Measurements from ENCODE around the gene SCAF11.
A peak's percentile ranks its signal among the peaks of the same experiment; 100 is the strongest.

SCAF11 gene

GRCh38 chr12:45977620-45978019 is 12.8 kb downstream of the SCAF11 start:
- no peak for DNase-seq

DNA sequence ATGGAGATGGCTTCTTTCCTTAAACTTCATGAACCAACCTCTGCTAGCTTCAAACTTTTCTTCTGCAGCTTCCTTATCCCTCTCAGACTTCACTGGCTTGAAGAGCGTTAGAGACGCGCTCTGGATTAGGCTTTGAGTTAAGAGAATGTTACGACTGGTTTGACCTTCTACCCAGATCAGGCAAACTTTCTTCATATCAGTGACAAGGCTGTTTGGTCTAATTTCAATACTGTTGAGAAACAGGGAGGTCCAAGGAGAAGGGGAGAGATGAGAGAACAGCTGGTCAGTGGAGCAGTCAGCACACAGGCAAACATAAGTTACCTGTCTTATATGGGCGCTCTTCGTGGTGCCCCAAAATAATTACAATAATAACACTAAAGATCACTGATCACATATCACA is 14.9 kb downstream of the SCAF11 start:
- no peak for DNase-seq

DNA sequence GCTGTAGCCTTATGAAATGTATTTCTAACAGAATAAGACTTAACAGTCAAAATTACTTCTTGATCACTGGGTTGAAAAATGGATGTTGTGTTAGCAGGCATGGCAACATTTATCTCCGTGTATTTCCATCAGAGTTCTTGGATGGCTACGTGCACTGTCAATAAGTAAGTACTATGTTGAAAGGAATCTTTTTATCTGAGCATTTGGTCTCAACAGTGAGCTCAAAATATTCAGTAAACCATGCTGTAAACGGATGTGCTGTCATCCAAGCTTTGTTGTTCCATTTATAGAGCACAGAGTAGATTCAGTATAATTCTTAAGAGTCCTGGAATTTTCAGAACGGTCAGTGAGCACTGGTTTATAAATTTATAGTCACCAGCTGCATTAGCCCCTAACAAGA is 15.5 kb downstream of the SCAF11 start:
- DNase-seq = no peak

GRCh38 chr12:45974171-45974719 is 16.1 kb downstream of the SCAF11 start:
- DNase-seq = no peak

- DNase-seq = no peak
Measured at GRCh38 chr12:45973526-45973925, 16.8 kb downstream of the SCAF11 start.

DNA sequence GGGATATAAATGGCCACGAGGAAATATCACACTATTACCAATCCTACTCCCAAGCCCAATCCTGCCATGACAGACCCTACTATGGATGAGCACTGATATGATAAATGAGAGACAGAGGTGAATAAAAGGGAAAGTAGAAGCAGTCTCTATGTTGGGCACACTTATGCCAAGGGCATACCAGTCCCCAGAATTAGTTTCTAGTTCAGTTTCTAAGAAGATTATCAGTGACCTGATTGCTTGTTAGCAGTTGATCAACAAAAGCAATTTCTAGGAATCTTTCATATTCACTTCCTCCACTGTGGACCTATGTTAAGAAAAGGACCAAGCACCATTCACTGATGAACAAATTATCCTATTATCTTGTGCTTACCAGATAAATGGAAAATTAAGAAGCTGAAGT is 20.0 kb downstream of the SCAF11 start:
- no peak for DNase-seq

- no peak for DNase-seq
Measured at GRCh38 chr12:45969084-45969483, 21.3 kb downstream of the SCAF11 start.

GRCh38 chr12:45966486-45966885 is 23.9 kb downstream of the SCAF11 start:
- DNase-seq = peak in 1 of 2 donors; percentile 11

DNA sequence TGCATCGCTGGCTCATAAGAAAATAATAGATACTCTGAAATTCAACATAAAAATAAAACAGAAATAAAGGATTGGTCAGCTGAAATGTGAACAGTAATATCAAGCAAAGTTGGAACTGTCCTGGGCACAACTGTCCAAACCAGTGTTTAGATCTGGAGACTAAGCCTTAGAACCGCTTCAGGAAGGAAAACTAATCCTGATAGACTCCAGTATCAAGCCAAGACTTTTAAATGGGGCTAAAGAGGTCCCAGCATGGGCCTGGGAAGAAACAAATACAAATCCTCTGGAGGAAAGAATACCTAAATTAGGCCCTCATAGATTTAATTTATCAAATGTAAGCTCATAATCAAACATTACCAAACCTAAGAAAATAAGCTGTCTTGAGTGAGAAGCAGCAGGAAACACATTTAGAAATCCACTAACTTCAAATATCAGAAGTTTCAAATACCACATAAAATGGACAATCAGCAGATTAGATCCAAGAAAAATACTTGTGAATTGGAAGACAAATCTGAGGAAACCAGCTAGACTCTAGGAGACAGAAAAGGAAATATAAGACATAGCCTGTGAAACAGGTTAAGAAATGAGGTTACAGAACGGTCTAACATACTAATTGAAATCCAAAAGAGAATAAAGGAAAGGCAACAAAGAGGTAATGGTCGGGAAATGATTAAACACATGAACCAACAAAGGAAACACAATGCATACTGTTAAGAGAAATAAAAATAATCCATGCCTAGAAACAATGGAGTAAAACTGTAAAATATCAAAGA is 27.6 kb downstream of the SCAF11 start:
- DNase-seq = no peak

GRCh38 chr12:45959728-45960127 is 30.6 kb downstream of the SCAF11 start:
- DNase-seq = no peak

DNA sequence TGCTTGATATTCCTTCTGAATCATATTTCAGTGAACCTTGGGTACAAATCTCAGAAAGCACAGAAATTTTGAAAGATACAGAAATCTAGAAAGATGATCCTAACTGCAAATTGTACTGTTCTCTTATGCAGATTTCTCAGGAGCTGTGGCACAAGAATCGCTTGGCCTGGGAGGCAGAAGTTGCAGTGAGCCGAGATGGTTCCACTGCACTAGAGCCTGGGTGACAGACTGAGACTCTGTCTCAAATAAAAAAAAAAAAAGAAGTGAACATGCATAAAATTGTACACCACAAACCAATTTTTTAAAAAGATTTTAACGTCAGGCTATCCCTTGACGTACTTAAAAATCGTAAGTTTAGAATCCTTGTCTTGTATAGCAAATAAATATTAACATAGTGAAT is 31.3 kb downstream of the SCAF11 start:
- no peak for DNase-seq

GRCh38 chr12:45948546-45948945 is 41.8 kb downstream of the SCAF11 start:
- DNase-seq = no peak

GRCh38 chr12:45946435-45946834 is 43.9 kb downstream of the SCAF11 start:
- DNase-seq = no peak

DNA sequence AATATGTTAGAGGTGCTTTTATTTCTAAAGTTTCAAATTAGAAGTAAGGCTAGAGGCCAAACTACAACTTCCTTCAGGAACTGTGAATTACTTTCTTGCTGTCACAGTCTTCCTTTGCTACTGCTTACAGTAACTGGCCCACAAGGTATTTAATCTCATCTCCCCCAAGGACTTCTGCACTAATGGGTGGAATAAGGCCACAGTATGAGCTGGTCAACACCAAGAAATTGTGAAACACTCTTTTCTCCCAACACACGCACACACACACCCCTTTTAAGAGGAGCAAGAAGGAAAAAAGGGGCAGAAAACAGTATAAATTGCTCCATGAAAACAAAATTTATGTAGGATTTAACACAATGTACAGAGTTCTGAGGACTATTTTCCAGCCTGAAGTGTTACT is 45.6 kb downstream of the SCAF11 start:
- DNase-seq = no peak

GRCh38 chr12:45939759-45940158 is 50.6 kb downstream of the SCAF11 start:
- no peak for DNase-seq

GRCh38 chr12:45938566-45938965 is 51.8 kb downstream of the SCAF11 start:
- no peak for DNase-seq

- DNase-seq = no peak
Measured at GRCh38 chr12:45934956-45935355, 55.4 kb downstream of the SCAF11 start.

DNA sequence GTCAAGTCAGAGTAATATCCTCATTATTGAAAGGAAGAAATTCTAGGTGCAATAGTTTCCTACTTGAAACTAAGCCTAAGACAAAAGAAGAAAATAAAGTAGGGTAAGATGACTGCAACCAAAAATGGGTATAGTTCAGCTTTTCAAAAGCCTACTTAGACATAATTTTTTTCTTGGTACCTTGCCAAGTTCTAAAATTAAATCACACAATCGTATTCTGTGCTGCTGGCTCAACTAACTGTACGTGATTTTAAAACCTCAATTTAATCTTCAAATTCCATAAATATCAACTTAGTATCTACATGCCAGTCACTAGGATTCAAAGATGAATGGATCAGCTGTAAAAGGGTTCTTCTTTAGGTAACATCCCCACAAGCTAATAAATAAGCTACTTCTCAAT is 56.9 kb downstream of the SCAF11 start:
- DNase-seq = no peak

DNA sequence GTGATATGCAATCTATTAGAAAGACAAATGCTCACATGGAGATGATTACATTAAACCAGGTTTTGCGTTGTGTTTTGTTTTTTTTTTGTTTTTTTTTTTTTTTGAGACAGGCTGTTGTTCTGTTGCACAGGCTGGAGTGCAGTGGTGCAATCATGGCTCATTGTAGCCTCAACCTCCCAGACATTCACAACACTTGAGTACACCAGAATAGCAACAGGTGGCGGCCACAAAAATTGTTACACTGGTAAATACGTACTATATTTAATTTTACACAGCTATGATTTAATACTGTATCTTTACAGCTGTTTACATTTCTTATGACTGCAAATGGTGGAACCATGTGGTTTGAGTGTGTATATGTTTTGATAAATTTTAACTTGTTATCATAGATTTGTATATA is 60.0 kb downstream of the SCAF11 start:
- no peak for DNase-seq

GRCh38 chr12:45928309-45928708 is 62.1 kb downstream of the SCAF11 start:
- no peak for DNase-seq

GRCh38 chr12:45918818-45919217 is 71.6 kb downstream of the SCAF11 start:
- DNase-seq = no peak

DNA sequence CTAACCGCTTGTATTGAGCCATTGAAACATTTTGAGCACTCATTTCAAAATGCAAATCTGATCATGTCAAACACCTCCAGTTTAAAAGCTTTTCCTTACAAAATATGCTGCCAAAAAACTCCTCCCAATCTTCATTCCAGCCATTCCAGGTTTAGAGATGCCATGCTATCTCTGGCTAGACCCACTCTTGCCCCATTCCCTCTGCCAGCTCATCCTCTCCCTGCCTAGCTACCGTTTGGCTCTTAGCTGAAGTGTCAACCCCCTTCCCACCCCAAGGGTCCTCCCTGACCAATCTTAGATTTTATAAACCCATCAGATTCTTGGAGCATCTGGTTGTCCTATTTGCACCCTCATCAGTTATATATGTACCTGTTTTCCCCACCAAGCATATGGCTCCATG is 75.0 kb downstream of the SCAF11 start:
- no peak for DNase-seq

DNA sequence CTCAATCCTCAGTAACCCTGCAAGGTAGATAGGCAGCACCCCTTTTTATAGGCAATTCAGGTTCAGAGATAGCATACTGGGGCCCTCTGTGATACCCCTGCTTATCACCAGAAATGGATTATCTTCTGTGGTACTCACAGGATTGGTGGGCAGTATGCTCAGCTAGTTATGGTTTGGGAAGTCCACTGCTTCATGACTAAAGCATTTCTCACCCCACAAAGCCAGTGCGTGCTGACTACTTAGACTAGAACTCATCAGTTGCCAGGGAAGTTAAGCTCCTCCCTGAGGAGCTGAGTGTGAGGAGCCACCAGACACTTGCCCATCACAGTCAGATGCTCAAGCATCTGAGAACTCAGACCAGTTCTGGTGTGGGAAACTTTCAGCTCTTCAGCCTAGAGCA is 76.3 kb downstream of the SCAF11 start:
- DNase-seq = no peak

GRCh38 chr12:45913631-45914030 is 76.7 kb downstream of the SCAF11 start:
- DNase-seq = no peak

DNA sequence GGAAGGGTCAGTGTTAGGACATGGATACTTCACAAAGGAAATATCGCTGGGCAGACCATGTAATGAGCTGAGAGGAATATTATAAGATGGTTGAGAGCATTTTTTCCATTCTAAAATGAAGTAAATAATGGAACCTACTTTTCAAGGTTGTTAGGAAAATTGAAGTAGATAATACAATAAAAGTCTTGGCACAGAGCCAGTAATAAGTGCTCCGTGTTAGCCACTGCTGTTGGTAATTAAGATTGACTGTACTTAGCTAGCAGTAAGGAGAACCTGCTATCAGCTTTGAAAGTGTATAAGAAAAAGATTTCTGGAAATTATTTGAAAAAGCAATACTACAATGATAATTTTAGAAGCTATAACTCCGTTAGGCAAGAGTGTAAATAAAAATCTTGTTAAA is 77.6 kb downstream of the SCAF11 start:
- DNase-seq = no peak

All from bone marrow (tissue), 2 donors.